ENCODE measurements around the gene MDM2. TPM values are rescaled to one million over a fixed set of nuclear protein-coding genes. Genes with fewer than 3 reads are reported as not detected.

Gene MDM2
- total RNA-seq, 1 experiment from 2014 or later: 159 TPM

GRCh38 chr12:68873316-68873715 lies 65.3 kb downstream of the MDM2 start:
- no peaks in the 10 kb centered on the region for H3K4me1 ChIP-seq (ENCODE audit: insufficient read depth, low read length)
- Mint-ChIP-seq H3K4me1 (peaks cover 2 to 4% of the 10 kb centered on the region in 2 experiments; a peak in 1 of 4 replicates), H3K27ac (no peak overlapping the region), H3K4me3 (no peak overlapping the region), H3K9me3 (peaks cover under 1% of the 10 kb centered on the region in 2 experiments; a peak in 1 of 5 replicates), H3K27me3 (ENCODE audit: low read depth) (no peaks in the 10 kb centered on the region), H3K36me3 (ENCODE audit: insufficient read depth in 1 of 3, low read depth in 3 of 3) (no peaks in the 10 kb centered on the region)
- H3K18ac ChIP-seq (ENCODE audit: insufficient read length, low read depth, low read length): no peak overlapping the region
- WGBS (ENCODE audit: extremely low coverage, insufficient read length, low lambda C conversion rate): no CpG with 5 or more reads among the region's 4 CpGs
- no peak overlapping the region for H3T11ph ChIP-seq (ENCODE audit: low read length)
- no peak overlapping the region for H2BK20ac ChIP-seq (ENCODE audit: low read depth, low read length, poor library complexity, severe bottlenecking)
- no peaks in the 10 kb centered on the region for H3K79me1 ChIP-seq (ENCODE audit: insufficient read depth, low read depth, low read length, poor library complexity, severe bottlenecking)
- H4K8ac ChIP-seq (replicated peaks; ENCODE audit: insufficient read length, low read depth, low read length): no peak overlapping the region
- no peaks in the 10 kb centered on the region for H3K79me2 ChIP-seq (ENCODE audit: insufficient read depth, low read length)
- H4K5ac ChIP-seq (ENCODE audit: insufficient read length, low read depth, low read length): no peak overlapping the region
- H3K14ac ChIP-seq (ENCODE audit: insufficient read depth, low read length): no peak overlapping the region
- no peak overlapping the region for H2BK120ac ChIP-seq (ENCODE audit: low read depth, low read length, poor library complexity, severe bottlenecking)
- H3K27ac ChIP-seq (ENCODE audit: insufficient read length, low read depth, low read length): no peak overlapping the region
- H3K23me2 ChIP-seq (ENCODE audit: insufficient read length, low read depth, low read length, poor library complexity, severe bottlenecking): no peaks in the 10 kb centered on the region
- H3K4ac ChIP-seq (ENCODE audit: low read depth, low read length): no peak overlapping the region
- H2BK15ac ChIP-seq (ENCODE audit: low read depth, low read length): no peak overlapping the region
- H4K20me1 ChIP-seq (ENCODE audit: control insufficient read depth, insufficient read depth, insufficient read length): no peaks in the 10 kb centered on the region
- no peak for TF ChIP-seq CTCF (conservative IDR thresholded peaks at IDR 0.05)
- H3K27me3 ChIP-seq (ENCODE audit: insufficient read depth, low read length): no peaks in the 10 kb centered on the region
- H2AK5ac ChIP-seq (ENCODE audit: insufficient read length, low read length): no peak overlapping the region
- H4K91ac ChIP-seq (ENCODE audit: insufficient read length, low read depth, low read length): no peak overlapping the region
- H2AFZ ChIP-seq (ENCODE audit: low read length): no peak overlapping the region
- no peak overlapping the region for H3K9ac ChIP-seq (ENCODE audit: extremely low read depth, insufficient read length, low read length)
- no peaks in the 10 kb centered on the region for H3K9me3 ChIP-seq (ENCODE audit: control insufficient read depth, low read depth, low read length)
- no peak overlapping the region for H2BK5ac ChIP-seq (ENCODE audit: insufficient read length, low read length)
- H2BK12ac ChIP-seq (ENCODE audit: insufficient read length, low read depth, low read length): no peak overlapping the region
- no peak for DNase-seq
- H3K4me2 ChIP-seq (ENCODE audit: insufficient read depth, insufficient read length, low read length): no peak overlapping the region
- no peak overlapping the region for H3K23ac ChIP-seq (ENCODE audit: insufficient read length, low read depth, low read length)
- no peak overlapping the region for H3K56ac ChIP-seq (ENCODE audit: insufficient read length, low read depth, low read length)
